IPS-18c (cell line): ENCODE results near the gene RNF125.
"Not testable (repeated sequence)": the region's sequence is repeated elsewhere in the genome, so short reads cannot be mapped to it uniquely, and the experiment has no call there.

Source experiments
- H3K4me3 ChIP-seq: 2 replicates; pipeline ENCODE4 v1.7.0; 2013; ENCODE audit warnings: low read depth, mild to moderate bottlenecking, low read length, moderate library complexity; ENCODE audit not compliant: insufficient read depth
- H3K9me3 ChIP-seq: one replicate; pipeline ENCODE4 v1.6.1; 2013; ENCODE audit warnings: mild to moderate bottlenecking, low read length, moderate library complexity; ENCODE audit not compliant: control insufficient read depth, insufficient read depth

The RNF125 gene

GRCh38 chr18:32018331-32019250 is at the start of gene RNF125:
TSS of gene RNF125 (plus strand) at chr18:32018825. CDS start at chr18:32018864, 39 bp downstream.
- no peaks in the 10 kb centered on the region for H3K9me3 ChIP-seq
- peak within 1 kb of the TSS; percentile 75 for H3K4me3 ChIP-seq

- no peak overlapping the region for H3K4me3 ChIP-seq
- peaks cover 12% of the 10 kb centered on the region for H3K9me3 ChIP-seq
These were observed 48.0 kb upstream of the RNF125 start for GRCh38 chr18:31970617-31971016.

GRCh38 chr18:31973929-31974546 is 44.6 kb upstream of the RNF125 start:
- Histone ChIP-seq H3K9me3 (peaks cover 20% of the 10 kb centered on the region), H3K4me3 (no peak overlapping the region)

- Histone ChIP-seq H3K4me3 (no peak overlapping the region), H3K9me3 (peaks cover 19% of the 10 kb centered on the region)
These were observed 42.4 kb upstream of the RNF125 start for GRCh38 chr18:31976242-31976641.

GRCh38 chr18:31977270-31977872 is 41.3 kb upstream of the RNF125 start:
- Histone ChIP-seq H3K9me3 (peaks cover 18% of the 10 kb centered on the region), H3K4me3 (no peak overlapping the region)

- no peak overlapping the region for H3K4me3 ChIP-seq
- peaks cover 13% of the 10 kb centered on the region for H3K9me3 ChIP-seq
These were observed 40.0 kb upstream of the RNF125 start for GRCh38 chr18:31978616-31979015.

- H3K9me3 ChIP-seq: peaks cover 9% of the 10 kb centered on the region
These were observed 38.9 kb upstream of the RNF125 start for GRCh38 chr18:31979714-31980113.

GRCh38 chr18:31980863-31981262 is 37.8 kb upstream of the RNF125 start:
- Histone ChIP-seq H3K4me3 (no peak overlapping the region), H3K9me3 (peaks cover 9% of the 10 kb centered on the region)

More at GRCh38 chr18:31979714-31980113, 38.9 kb upstream of the RNF125 start:
- no peak overlapping the region for H3K4me3 ChIP-seq

GRCh38 chr18:31983020-31983419 is 35.6 kb upstream of the RNF125 start:
- Histone ChIP-seq H3K4me3 (no peak overlapping the region), H3K9me3 (peaks cover 2% of the 10 kb centered on the region)

GRCh38 chr18:31983976-31984375 is 34.6 kb upstream of the RNF125 start:
- no peaks in the 10 kb centered on the region for H3K9me3 ChIP-seq
- H3K4me3 ChIP-seq: no peak overlapping the region

GRCh38 chr18:31990823-31991222 is 27.8 kb upstream of the RNF125 start:
- no peaks in the 10 kb centered on the region for H3K9me3 ChIP-seq
- no peak overlapping the region for H3K4me3 ChIP-seq

GRCh38 chr18:31996007-31996406 is 22.6 kb upstream of the RNF125 start:
- Histone ChIP-seq H3K4me3 (no peak overlapping the region), H3K9me3 (no peaks in the 10 kb centered on the region)

- H3K9me3 ChIP-seq: no peaks in the 10 kb centered on the region
These were observed 19.7 kb upstream of the RNF125 start for GRCh38 chr18:31998880-31999412.

GRCh38 chr18:32001141-32001540 is 17.5 kb upstream of the RNF125 start:
- H3K9me3 ChIP-seq, H3K4me3 ChIP-seq: not testable (repeated sequence)

More at GRCh38 chr18:31998880-31999412, 19.7 kb upstream of the RNF125 start:
- H3K4me3 ChIP-seq: no peak overlapping the region

- H3K9me3 ChIP-seq, H3K4me3 ChIP-seq: not testable (repeated sequence)
These were observed 14.8 kb upstream of the RNF125 start for GRCh38 chr18:32003822-32004221.

- no peaks in the 10 kb centered on the region for H3K9me3 ChIP-seq
- no peak overlapping the region for H3K4me3 ChIP-seq
These were observed 8.4 kb upstream of the RNF125 start for GRCh38 chr18:32010124-32010721.

- Histone ChIP-seq H3K9me3 (no peaks in the 10 kb centered on the region), H3K4me3 (no peak overlapping the region)
These were observed 7.4 kb upstream of the RNF125 start for GRCh38 chr18:32011193-32011592.
